Effector memory CD4-positive, alpha-beta T cell (primary cell): ENCODE measurements around the gene PLEKHH3.

Source experiments
- DNase-seq, 3 donors: peaks; one replicate each; pipeline ENCODE4 v3.0.0-alpha.2; 2020
- H3K27ac ChIP-seq: 2 replicates; pipeline ENCODE4 v1.7.0; 2013; ENCODE audit warnings: mild to moderate bottlenecking, low read length, moderate library complexity; ENCODE audit not compliant: insufficient read depth, poor library complexity, severe bottlenecking
- H3K27me3 ChIP-seq: replicated peaks from 2 replicates; pipeline ENCODE4 v1.7.0; 2013; ENCODE audit warnings: mild to moderate bottlenecking, low read length; ENCODE audit not compliant: insufficient read depth, control insufficient read depth, poor library complexity, severe bottlenecking
- H3K36me3 ChIP-seq: 2 replicates; pipeline ENCODE4 v1.7.0; 2013; ENCODE audit warnings: mild to moderate bottlenecking, low read length, moderate library complexity; ENCODE audit not compliant: control insufficient read depth, insufficient read depth
- H3K4me1 ChIP-seq: 2 replicates; pipeline ENCODE4 v1.7.0; 2013; ENCODE audit warnings: low read length, mild to moderate bottlenecking; ENCODE audit not compliant: control insufficient read depth, insufficient read depth, poor library complexity, severe bottlenecking
- H3K4me3 ChIP-seq: 2 replicates; pipeline ENCODE4 v1.7.0; 2013; ENCODE audit warnings: low read length, low read depth, mild to moderate bottlenecking; ENCODE audit not compliant: insufficient read depth, poor library complexity, severe bottlenecking
- H3K9me3 ChIP-seq: 2 replicates; pipeline ENCODE4 v1.7.0; 2013; ENCODE audit warnings: mild to moderate bottlenecking, low read length, moderate library complexity; ENCODE audit not compliant: control insufficient read depth

The PLEKHH3 gene

GRCh38 chr17:42700586-42701289, 23.9 kb upstream of the PLEKHH3 start:
- H3K27me3 ChIP-seq = no peaks in the 10 kb centered on the region
- peaks cover 56% of the 10 kb centered on the region for H3K36me3 ChIP-seq

DNA sequence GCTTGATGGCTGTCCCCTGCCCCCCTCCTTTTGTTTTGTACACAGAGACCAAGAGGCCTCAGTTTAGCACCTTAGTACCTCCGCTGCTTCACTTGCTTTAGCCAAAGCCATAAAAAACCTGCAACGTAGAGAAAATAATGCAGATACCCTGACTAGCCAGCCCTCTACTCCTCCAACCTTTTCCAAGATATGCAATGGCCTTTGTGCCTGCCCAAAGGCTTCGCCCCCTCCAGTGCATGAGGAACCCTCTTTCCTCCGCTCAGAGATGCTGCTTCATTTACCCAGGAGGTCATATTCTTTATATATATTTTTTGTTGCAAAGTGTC, 22.6 kb upstream of the PLEKHH3 start:
- peaks cover 46% of the 10 kb centered on the region for H3K36me3 ChIP-seq

More at GRCh38 chr17:42700586-42701289, 23.9 kb upstream of the PLEKHH3 start:
- peaks cover 10% of the 10 kb centered on the region for H3K4me1 ChIP-seq
- H3K27ac ChIP-seq = no peak overlapping the region
- no peak for DNase-seq
- no peaks in the 10 kb centered on the region for H3K9me3 ChIP-seq
- H3K4me3 ChIP-seq = no peak overlapping the region

GRCh38 chr17:42698736-42699414, 22.1 kb upstream of the PLEKHH3 start:
- no peak for DNase-seq
- H3K27me3 ChIP-seq = no peaks in the 10 kb centered on the region
- no peaks in the 10 kb centered on the region for H3K4me1 ChIP-seq
- no peak overlapping the region for H3K27ac ChIP-seq
- H3K4me3 ChIP-seq = no peak overlapping the region
- H3K36me3 ChIP-seq = peaks cover 41% of the 10 kb centered on the region
- no peaks in the 10 kb centered on the region for H3K9me3 ChIP-seq

More for the DNA sequence above, 22.6 kb upstream of the PLEKHH3 start:
- Histone ChIP-seq H3K27ac (no peak overlapping the region), H3K4me1 (no peaks in the 10 kb centered on the region), H3K9me3 (no peaks in the 10 kb centered on the region), H3K4me3 (no peak overlapping the region), H3K27me3 (no peaks in the 10 kb centered on the region)
- no peak for DNase-seq

GRCh38 chr17:42697108-42697811, 20.5 kb upstream of the PLEKHH3 start:
- Histone ChIP-seq H3K36me3 (peaks cover 26% of the 10 kb centered on the region), H3K9me3 (no peaks in the 10 kb centered on the region), H3K4me3 (no peak overlapping the region), H3K4me1 (no peaks in the 10 kb centered on the region), H3K27me3 (no peaks in the 10 kb centered on the region), H3K27ac (no peak overlapping the region)
- DNase-seq = no peak

DNA sequence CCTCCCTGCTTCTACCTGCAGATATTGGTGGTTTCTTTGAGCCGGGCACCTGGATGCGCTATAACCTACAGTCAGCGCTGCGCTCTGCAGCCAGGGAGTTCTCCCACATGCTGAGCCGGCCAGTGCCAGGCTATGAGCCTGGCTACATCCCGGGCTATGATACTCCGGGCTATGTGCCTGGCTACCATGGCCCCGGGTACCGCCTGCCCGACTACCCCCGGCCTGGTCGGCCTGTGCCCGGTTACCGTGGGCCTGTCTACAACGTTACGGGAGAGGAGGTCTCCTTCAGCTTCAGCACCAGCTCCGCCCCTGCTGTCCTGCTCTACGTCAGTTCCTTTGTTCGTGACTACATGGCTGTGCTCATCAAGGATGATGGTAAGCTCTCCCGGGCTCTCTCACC, 18.7 kb upstream of the PLEKHH3 start:
- Histone ChIP-seq H3K36me3 (peaks cover 10% of the 10 kb centered on the region), H3K27ac (no peak overlapping the region), H3K4me1 (no peaks in the 10 kb centered on the region), H3K4me3 (no peak overlapping the region), H3K27me3 (no peaks in the 10 kb centered on the region), H3K9me3 (no peaks in the 10 kb centered on the region)
- DNase-seq = no peak

- no peak overlapping the region for H3K4me3 ChIP-seq
- H3K9me3 ChIP-seq = no peaks in the 10 kb centered on the region
- no peak overlapping the region for H3K27ac ChIP-seq
- DNase-seq = no peak
- no peaks in the 10 kb centered on the region for H3K27me3 ChIP-seq
- peaks cover 8% of the 10 kb centered on the region for H3K36me3 ChIP-seq
- H3K4me1 ChIP-seq = no peaks in the 10 kb centered on the region
Observed at GRCh38 chr17:42694524-42694923, 17.7 kb upstream of the PLEKHH3 start.

- peaks cover 2% of the 10 kb centered on the region for H3K36me3 ChIP-seq
- H3K9me3 ChIP-seq = no peaks in the 10 kb centered on the region
- DNase-seq = no peak
- no peaks in the 10 kb centered on the region for H3K4me1 ChIP-seq
- no peak overlapping the region for H3K27ac ChIP-seq
- H3K27me3 ChIP-seq = no peaks in the 10 kb centered on the region
- H3K4me3 ChIP-seq = no peak overlapping the region
Observed at GRCh38 chr17:42692489-42692888, 15.7 kb upstream of the PLEKHH3 start.

DNA sequence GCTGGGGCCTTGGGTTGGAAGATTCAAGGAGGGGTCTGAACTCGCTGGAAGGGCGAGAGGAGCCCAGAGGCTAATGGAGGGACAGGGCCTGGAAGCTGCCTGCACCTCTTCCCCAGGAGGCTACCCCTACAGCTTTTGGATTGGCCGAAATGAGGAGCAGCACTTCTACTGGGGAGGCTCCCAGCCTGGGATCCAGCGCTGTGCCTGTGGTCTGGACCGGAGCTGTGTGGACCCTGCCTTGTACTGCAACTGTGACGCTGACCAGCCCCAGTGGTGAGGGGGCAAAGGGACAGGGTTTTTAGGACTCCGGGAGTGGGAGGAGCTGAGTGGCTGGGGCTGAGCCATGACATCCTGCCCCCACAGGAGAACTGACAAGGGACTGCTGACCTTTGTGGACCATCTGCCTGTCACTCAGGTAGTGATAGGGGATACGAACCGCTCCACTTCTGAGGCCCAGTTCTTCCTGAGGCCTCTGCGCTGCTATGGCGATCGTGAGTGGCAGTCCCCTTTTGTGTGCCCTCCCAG, 14.3 kb upstream of the PLEKHH3 start:
- Histone ChIP-seq H3K4me1 (no peaks in the 10 kb centered on the region), H3K27ac (no peak overlapping the region), H3K4me3 (no peak overlapping the region), H3K36me3 (no peaks in the 10 kb centered on the region), H3K27me3 (no peaks in the 10 kb centered on the region), H3K9me3 (no peaks in the 10 kb centered on the region)
- no peak for DNase-seq

DNA sequence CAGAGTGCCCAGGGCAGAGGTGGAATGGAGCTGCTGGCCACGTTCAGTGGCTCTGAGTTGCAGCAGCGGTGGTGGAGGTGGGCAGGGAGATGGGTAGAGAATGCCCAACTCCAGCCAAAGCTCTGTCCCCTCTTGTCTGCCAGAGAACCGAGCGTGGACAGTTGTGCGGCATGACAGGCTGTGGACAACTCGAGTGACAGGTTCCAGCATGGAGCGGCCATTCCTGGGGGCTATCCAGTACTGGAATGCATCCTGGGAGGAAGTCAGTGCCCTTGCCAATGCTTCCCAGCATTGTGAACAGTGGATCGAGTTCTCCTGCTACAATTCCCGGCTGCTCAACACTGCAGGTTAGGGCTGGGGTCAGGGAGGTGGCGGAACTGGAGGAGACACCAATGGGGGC, 13.8 kb upstream of the PLEKHH3 start:
- H3K4me3 ChIP-seq = no peak overlapping the region
- H3K27me3 ChIP-seq = no peaks in the 10 kb centered on the region
- DNase-seq = no peak
- no peaks in the 10 kb centered on the region for H3K36me3 ChIP-seq
- H3K4me1 ChIP-seq = no peaks in the 10 kb centered on the region
- H3K9me3 ChIP-seq = no peaks in the 10 kb centered on the region
- no peak overlapping the region for H3K27ac ChIP-seq
